MG63 (cell line): ENCODE results near the gene APOBEC3B. TPM values are rescaled to one million over a fixed set of nuclear protein-coding genes. Genes with fewer than 3 reads are reported as not detected.
"Not testable (repeated sequence)": the region's sequence is repeated elsewhere in the genome, so short reads cannot be mapped to it uniquely, and the experiment has no call there.

Experiments
- DNase-seq: peaks from one replicate; pipeline ENCODE4 v3.0.0-alpha.2; 2020
- H3K27me3 ChIP-seq: fragments of 250-450 bp; sonication (Bioruptor Pico); 2 replicates; pipeline ENCODE4 v1.5.1; 2020; ENCODE audit warnings: mild to moderate bottlenecking, moderate library complexity
- H3K36me3 ChIP-seq: fragments of 250-450 bp; sonication (Bioruptor Pico); 2 replicates; pipeline ENCODE4 v1.5.1; 2020; ENCODE audit warnings: mild to moderate bottlenecking, moderate library complexity
- H3K4me3 ChIP-seq: fragments of 250-450 bp; sonication (Bioruptor Pico); 2 replicates; pipeline ENCODE4 v1.5.1; 2020; ENCODE audit warnings: mild to moderate bottlenecking, moderate library complexity
- H3K9me3 ChIP-seq: fragments of 250-450 bp; sonication (Bioruptor Pico); 2 replicates; pipeline ENCODE4 v1.5.1; 2020; ENCODE audit warnings: mild to moderate bottlenecking, moderate library complexity
- total RNA-seq: library from RNA; depleted of rRNA; stranded (reverse); fragments of >200 nt; shearing (Covaris generic); gene quantifications from 2 replicates; pipeline ENCODE4 v1.2.3, GENCODE V29; 2014; ENCODE audit warnings: low replicate concordance; rRNA removed

Gene APOBEC3B
- total RNA-seq, result 3.6 and 4.5 TPM in 2 replicates

DNA sequence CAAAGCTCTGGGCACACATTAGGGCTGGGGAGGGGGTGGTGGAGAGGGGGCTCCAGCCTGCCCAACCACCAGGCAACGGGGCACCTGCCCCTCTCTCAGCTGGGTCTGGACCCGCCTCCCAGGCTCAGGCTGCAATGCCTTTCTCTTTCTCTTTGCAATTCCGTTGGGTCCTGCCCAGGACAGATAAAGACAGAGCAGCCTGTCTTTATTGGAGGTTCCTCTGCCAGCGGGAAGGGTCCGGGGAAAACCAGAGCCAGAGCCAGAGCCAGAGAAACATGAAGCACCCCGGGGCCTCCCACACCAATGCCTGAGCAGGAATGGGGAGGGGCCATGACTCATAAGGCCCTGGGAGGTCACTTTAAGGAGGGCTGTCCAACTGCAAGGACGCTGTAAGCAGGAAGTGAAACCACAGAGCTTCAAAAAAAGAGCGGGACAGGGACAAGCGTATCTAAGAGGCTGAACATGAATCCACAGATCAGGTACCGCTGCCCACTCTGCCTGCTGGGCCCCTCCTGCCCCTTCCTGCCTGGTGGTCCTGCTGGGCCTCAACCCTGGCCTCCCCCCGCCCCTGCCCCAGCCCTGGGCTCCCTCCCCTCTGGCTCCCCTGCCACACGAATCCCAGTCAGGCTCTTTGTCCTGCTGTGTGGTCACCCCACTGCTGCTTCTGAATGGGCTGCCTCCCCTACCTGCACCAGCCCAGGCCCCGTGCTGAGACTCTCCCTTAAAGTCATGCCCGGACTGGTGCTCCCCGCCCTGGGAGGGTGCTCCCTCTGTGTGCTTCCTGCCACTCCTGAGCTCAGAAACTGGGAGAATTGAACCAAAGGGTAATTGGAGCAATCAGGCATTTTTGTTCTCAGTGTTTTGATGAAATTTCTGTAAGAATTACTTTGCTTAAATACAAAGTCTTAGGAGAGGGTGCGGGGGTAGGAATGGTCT lies at the start of gene APOBEC3B:
Gene APOBEC3B (plus strand): TSS at position 356 of the 936 bp plus-strand sequence. CDS start 107 bp downstream, at position 463.
- Histone ChIP-seq H3K4me3 (peak within 1 kb of the TSS; percentile 41), H3K9me3 (peaks cover 3% of the 10 kb centered on the region; the same call in 1 of the 2 replicates), H3K36me3 (no peaks in the 10 kb centered on the region), H3K27me3 (peaks cover 2% of the 10 kb centered on the region; the same call in 1 of the 2 replicates)
- peak; percentile 94 for DNase-seq

DNA sequence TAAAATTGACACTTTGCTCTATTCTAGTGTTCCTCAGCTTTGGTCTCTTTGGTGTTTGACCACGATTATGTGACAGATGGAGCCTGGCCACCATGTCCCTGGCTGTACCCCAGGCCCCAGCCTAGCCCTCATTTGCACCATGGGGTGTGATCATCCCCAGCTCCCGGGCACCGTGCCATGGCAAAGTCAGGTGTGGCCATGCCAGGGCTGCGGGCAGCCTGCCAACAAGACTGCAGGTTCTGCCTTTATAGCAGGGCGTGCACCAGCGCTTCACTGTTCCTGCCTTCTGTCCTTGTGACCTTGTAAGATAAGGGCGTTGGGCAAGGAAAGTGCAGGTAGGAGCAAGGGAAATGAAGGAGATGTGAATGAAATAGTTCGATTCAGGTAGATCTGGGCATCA lies 47.1 kb upstream of the APOBEC3B start:
- H3K9me3 ChIP-seq, result no peaks in the 10 kb centered on the region
- no peaks in the 10 kb centered on the region for H3K36me3 ChIP-seq
- H3K27me3 ChIP-seq, result 0 out of 2 replicates have a peak, but pooled peaks cover 3% of the 10 kb centered on the region
- DNase-seq, result no peak
- no peak overlapping the region for H3K4me3 ChIP-seq

DNA sequence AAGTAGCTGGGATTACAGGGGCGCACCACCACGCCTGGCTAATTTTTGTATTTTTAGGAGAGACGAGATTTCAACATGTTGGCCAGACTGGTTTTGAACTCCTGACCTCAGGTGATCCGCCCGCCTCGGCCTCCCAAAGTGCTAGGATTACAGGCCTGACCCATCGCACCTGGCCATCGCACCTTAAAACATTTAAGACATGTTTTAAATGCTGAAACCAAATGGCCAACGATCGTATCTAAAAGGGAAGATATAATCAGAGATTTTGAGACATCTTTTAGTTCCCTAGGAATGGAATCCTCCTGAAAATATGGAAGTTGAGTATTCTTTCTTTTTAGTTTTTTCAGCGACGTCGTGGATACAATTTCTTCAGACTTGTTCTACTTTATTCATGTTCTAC lies 46.5 kb upstream of the APOBEC3B start:
- Histone ChIP-seq H3K27me3 (0 out of 2 replicates have a peak, but pooled peaks cover 3% of the 10 kb centered on the region), H3K9me3 (no peaks in the 10 kb centered on the region), H3K4me3 (no peak overlapping the region), H3K36me3 (no peaks in the 10 kb centered on the region)
- no peak for DNase-seq

DNA sequence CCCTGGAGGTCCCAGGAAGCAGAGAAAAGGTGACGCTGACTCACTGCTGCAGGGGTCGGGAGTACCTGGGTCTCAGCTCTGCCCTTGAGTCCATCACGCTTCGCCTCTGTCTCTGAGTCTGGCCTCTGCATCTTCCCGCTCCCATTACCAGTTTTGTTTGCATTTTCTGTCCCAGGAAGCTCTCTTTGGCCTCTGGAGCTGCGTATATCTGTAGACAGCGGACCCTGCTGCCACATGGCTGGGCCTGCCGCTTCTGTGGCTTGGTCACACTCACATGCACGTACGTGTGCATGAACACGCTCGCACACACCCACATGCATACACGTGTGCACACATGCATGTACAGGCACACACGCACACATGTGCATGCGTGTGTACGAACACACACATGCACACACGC lies 45.6 kb upstream of the APOBEC3B start:
- no peak for DNase-seq
- Histone ChIP-seq H3K4me3 (no peak overlapping the region), H3K36me3 (no peaks in the 10 kb centered on the region), H3K9me3 (no peaks in the 10 kb centered on the region), H3K27me3 (peaks cover 3% of the 10 kb centered on the region; the same call in 1 of the 2 replicates)

DNA sequence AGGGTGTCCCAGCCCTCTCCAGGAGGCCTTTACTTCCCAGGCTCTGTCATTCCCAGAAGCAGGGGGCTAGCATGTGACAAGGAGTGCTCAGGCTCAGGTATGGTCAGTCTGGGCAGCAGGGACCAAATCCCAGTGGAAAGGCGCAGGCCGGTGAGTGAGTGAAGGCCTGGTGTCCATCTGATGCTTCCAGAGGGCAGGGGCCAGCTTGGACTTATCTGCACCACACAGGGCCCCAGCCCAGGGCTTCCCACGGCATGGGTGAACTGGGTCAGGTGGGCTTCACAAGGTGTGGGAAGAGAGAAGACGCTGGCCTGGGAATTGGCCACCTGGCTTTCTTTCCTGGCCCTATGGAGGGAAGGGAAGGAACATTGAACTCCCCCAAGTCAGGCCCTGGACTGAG lies 45.1 kb upstream of the APOBEC3B start:
- no peak overlapping the region for H3K4me3 ChIP-seq
- H3K9me3 ChIP-seq, result no peaks in the 10 kb centered on the region
- peaks cover 3% of the 10 kb centered on the region; the same call in 1 of the 2 replicates for H3K27me3 ChIP-seq
- no peaks in the 10 kb centered on the region for H3K36me3 ChIP-seq
- no peak for DNase-seq

DNA sequence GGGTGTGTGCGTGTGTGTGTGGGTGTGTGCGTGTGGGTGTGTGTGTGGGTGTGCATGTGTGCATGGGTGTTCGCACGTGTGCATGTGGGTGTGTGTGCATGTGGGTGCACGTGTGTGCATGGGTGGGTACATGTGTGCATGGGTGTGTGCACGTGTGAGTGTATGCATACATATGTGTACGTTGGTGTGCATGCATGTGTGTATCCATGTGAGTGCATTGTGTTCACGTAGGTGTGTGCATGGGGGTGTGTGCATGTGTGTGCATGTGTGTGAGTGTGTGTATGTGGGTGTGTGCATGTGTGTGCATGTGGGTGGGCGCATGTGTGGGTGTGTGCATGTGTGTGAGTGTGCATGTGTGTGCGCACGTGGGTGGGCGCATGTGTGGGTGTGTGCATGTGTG lies 44.6 kb upstream of the APOBEC3B start:
- H3K9me3 ChIP-seq, result no peaks in the 10 kb centered on the region
- H3K36me3 ChIP-seq, result no peaks in the 10 kb centered on the region
- H3K4me3 ChIP-seq, result no peak overlapping the region
- H3K27me3 ChIP-seq, result peaks cover 3% of the 10 kb centered on the region; the same call in 1 of the 2 replicates
- no peak for DNase-seq

DNA sequence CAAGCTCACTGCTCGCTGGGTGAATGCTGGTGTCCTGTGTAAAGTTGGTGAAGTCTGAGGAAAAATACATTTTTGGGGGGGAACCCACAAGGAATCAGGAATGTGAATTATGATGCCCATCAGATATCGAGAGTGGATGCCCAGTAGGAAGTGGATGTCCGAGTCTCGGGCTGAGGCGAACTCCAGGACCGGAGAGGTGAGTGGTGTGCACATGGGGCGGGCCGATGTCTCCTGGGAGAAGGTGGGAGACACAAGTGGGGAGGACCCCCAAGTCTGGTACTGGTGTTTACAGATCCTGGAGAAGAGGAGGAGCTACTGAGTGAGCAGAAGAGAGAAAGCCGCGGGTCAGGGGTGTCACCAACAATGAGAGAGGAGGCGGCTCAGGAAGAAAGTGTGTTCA lies 43.9 kb upstream of the APOBEC3B start:
- peaks cover 7% of the 10 kb centered on the region; the same call in 1 of the 2 replicates for H3K27me3 ChIP-seq
- H3K36me3 ChIP-seq, result no peaks in the 10 kb centered on the region
- no peak for DNase-seq
- no peaks in the 10 kb centered on the region for H3K9me3 ChIP-seq
- no peak overlapping the region for H3K4me3 ChIP-seq

DNA sequence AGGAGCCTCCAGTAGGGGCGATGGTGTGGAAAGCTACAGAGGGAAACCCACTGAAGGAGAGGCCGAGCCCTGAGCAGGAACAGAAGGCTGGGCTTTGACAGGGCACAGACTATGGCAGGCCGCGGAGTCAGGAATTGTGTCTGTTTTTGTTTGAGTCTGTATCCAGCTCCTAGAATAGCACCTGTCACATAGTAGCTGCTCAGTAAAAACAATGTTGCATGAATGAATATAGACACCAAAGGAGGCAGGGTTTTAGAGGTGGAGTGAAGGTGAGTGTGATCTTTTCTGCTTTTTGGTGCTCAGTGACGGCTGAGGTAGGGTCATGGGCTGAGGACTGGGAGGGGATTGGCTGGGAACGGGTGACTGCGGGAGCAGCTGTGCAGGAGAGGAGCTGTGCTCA lies 43.2 kb upstream of the APOBEC3B start:
- no peak overlapping the region for H3K4me3 ChIP-seq
- DNase-seq, result no peak
- H3K9me3 ChIP-seq, result no peaks in the 10 kb centered on the region
- peaks cover 10% of the 10 kb centered on the region for H3K27me3 ChIP-seq
- no peaks in the 10 kb centered on the region for H3K36me3 ChIP-seq

DNA sequence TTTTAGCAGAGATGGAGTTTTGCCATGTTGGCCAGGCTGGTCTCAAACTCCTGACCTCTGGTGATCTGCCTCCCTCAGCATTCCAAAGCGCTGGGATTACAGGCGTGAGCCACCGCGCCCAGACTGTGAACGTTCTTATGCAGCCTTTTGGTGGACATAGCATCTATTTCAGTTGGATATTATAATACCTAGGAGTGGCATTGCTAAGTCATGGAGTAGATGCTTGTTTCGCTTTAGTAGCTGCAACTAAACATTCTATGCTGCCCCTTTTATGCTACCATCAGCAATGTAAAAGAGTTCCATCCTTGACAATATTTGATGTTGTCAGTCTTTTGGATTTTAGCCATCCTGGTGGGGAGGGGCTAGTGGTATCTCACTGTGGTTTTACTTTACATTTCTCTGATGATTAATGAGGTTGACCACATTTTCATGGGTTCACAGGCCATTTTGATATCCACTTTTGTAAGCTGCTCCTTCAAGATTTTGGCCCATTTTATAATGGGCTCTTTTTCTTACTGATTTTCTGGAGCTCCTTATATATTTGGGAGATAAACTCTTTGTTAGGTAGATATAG lies 41.2 kb upstream of the APOBEC3B start:
- Histone ChIP-seq H3K36me3 (no peaks in the 10 kb centered on the region), H3K4me3 (no peak overlapping the region), H3K9me3 (no peaks in the 10 kb centered on the region), H3K27me3 (peaks cover 16% of the 10 kb centered on the region)
- DNase-seq, result no peak

DNA sequence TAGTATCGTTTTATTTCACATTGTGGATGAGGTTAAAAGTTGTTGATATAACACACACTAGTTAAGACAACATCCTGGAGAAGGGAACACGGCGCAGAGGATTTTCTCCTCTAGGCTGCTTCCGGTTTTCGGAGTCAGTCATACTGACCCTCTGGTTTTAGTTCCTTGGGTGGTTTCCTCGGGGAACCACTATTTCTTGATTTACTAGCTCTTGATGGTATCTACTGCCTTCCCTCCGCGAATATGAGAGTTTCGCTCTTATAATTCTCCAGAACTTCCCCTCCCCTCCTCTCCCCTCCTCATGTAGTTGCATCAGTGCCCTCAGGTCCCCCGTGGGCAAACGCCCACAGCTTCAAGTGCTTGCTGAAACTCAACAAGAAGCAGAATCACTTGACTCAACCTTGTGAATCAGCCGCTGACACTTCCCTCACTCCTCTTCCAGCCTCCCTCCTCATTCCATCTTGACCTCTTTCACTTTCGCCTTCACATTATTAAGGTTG lies 40.6 kb upstream of the APOBEC3B start:
- H3K4me3 ChIP-seq, result no peak overlapping the region
- no peaks in the 10 kb centered on the region for H3K36me3 ChIP-seq
- H3K27me3 ChIP-seq, result peaks cover 18% of the 10 kb centered on the region
- H3K9me3 ChIP-seq, result no peaks in the 10 kb centered on the region
- DNase-seq, result no peak

DNA sequence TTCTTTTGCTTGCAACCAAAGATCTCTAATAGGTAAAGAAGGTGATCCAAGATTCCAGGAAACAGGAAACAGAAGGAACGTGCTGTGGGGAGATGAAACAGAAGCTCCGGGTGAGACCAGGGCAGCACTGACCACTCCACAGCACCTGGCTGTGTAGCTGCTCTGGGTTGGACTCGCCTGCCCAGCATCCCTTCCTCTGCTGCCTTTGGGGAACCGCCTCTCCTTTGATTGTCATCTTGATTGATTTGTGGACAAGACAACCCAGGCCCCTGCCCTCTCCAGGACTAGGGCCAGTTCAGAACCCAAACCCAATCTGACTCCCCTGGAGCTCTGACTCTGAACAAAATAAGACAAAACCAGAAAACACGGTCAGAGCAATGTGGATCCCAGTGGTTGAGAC lies 39.4 kb upstream of the APOBEC3B start:
- DNase-seq, result no peak
- Histone ChIP-seq H3K27me3 (peaks cover 18% of the 10 kb centered on the region), H3K9me3 (no peaks in the 10 kb centered on the region), H3K4me3 (no peak overlapping the region), H3K36me3 (no peaks in the 10 kb centered on the region)

DNA sequence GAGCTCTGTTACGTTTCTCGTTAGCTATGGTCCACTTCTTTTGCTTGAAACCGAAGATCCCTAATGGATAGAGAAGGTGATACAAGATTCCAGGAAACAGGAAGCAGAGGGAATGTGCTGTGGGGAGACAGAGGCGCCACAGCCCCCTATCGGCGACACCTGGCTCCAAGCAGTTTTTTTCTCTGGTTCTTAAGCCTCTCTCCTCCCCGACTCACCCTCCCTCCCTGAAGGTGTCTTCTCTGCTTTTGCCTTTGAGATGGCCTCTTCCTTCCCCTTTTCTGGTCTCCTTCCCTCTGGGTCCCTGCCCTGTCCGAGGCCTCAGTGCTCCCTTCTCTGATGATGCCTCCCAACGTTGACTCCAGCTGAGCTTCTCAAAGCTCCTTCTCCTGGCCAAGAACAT lies 38.9 kb upstream of the APOBEC3B start:
- Histone ChIP-seq H3K27me3 (peaks cover 18% of the 10 kb centered on the region), H3K9me3 (no peaks in the 10 kb centered on the region), H3K36me3 (no peaks in the 10 kb centered on the region), H3K4me3 (no peak overlapping the region)
- DNase-seq, result no peak

DNA sequence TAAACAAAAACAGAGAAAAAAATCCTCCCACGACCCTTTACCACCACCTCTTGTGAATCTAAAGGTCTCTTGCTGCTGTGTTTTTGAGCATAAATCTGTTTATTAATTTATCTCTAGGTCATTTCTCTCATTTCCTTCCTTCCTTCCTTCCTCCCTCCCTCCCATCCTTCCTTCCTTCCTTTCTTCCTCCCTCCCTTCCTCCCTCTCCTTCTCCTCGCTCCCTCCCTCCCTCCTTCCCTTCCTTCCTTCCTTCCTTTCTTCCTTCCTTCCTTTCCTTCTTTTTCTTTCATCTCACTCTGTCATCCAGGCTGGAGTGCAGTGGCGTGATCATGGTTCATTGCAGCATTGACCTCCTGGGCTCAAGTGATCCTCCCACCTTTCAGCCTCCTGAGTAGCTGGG lies 38.3 kb upstream of the APOBEC3B start:
- Histone ChIP-seq H3K9me3 (no peaks in the 10 kb centered on the region), H3K36me3 (no peaks in the 10 kb centered on the region), H3K27me3 (peaks cover 18% of the 10 kb centered on the region), H3K4me3 (no peak overlapping the region)
- no peak for DNase-seq

DNA sequence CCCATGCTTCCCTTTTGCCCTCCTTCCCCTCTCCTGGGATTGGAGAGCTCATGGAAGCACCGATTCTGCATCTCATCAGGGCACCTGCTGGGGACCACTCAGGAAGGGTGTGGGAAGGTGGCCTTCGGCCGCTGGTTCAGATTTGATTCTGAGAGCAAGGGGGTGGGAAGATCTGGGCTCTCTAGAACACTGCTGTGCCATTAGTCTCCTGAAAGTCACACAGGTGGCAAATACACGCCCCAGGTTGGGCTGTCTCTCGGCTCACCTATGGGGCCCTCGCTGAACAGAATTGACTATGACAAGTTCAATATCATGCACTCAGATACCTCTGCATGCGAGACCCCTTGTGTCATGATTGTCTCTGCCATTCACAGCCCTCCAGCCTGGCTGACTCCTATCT lies 37.5 kb upstream of the APOBEC3B start:
- Histone ChIP-seq H3K9me3 (no peaks in the 10 kb centered on the region), H3K4me3 (no peak overlapping the region), H3K36me3 (no peaks in the 10 kb centered on the region), H3K27me3 (peaks cover 18% of the 10 kb centered on the region)
- DNase-seq, result no peak

DNA sequence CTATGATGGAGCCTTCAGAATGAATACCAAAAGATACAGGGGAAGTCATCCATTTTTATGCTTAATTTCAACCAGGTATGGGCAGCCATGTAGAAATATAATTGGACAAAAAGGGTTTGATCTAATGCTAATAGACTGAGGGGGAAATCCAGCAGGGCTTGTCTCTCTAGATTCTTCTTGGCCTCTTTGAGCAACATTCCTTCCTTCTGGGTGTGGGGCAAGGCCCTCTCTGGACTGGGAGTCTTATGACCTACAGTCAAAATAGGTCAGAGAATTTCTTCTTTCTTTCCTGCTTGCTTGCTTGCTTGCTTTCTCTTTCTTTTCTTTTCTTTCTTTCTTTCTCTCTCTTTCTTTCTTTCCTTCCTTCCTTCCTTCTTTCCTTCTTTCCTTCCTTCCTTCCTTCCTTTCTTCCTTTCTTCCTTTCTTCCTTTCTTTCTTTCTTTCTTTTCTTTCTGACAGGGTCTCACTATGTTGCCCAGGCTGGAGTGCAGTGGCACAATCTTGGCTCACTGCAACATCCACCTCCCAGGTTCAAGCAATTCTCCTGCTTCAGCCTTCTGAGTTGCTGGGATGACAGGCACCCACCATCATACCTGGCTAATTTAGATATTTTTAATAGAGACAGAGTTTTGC lies 36.3 kb upstream of the APOBEC3B start:
- H3K36me3 ChIP-seq, DNase-seq, H3K9me3 ChIP-seq, H3K4me3 ChIP-seq: not testable (repeated sequence)
- peaks cover 15% of the 10 kb centered on the region for H3K27me3 ChIP-seq

DNA sequence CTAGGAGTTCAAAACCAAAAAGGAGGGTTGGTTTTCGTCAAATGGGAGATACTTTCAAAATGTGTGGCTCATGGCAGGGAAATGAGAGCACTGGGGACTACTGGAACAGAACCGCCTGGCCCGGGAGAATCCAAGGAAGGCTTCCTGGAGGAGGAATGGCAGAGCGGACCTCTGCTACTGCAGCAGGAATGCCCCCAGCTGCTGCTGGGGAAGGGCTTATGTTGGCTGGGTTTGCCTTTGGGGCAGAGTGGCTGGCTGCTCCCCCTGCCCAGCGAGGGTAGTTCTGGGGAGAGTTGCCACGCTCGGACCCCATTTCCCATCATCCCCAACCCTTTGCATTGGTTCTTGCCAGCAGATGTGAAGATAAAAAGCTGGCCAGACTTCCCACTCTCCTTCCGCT lies 35.4 kb upstream of the APOBEC3B start:
- no peak for DNase-seq
- Histone ChIP-seq H3K27me3 (peaks cover 15% of the 10 kb centered on the region), H3K36me3 (no peaks in the 10 kb centered on the region), H3K4me3 (no peak overlapping the region), H3K9me3 (no peaks in the 10 kb centered on the region)
